GM12872 (cell line): ENCODE results near the gene CHRNA4.

Source experiments
- CTCF ChIP-seq: IDR thresholded peaks from 3 replicates; pipeline ENCODE4 v1.5.1; 2011; ENCODE audit warnings: low read depth, mild to moderate bottlenecking, low read length, moderate library complexity; ENCODE audit not compliant: insufficient read depth

The CHRNA4 gene

GRCh38 chr20:63406011-63406410 lies 44.9 kb upstream of the CHRNA4 start:
- TF ChIP-seq CTCF = no peak

- no peak for TF ChIP-seq CTCF
Measured at GRCh38 chr20:63405102-63405730, 44.1 kb upstream of the CHRNA4 start.

GRCh38 chr20:63404129-63405085 lies 43.3 kb upstream of the CHRNA4 start:
- TF ChIP-seq CTCF = no peak

GRCh38 chr20:63403403-63404105 lies 42.4 kb upstream of the CHRNA4 start:
- no peak for TF ChIP-seq CTCF

- TF ChIP-seq CTCF = no peak
Measured at GRCh38 chr20:63402860-63403220, 41.7 kb upstream of the CHRNA4 start.

- TF ChIP-seq CTCF = no peak
Measured at GRCh38 chr20:63402181-63402859, 41.2 kb upstream of the CHRNA4 start.
